IMR-90 (cell line): ENCODE measurements around the gene LYPD6B. TPM values are rescaled to one million over a fixed set of nuclear protein-coding genes. Genes with fewer than 3 reads are reported as not detected.

Source experiments
- ATAC-seq: fragments of 200-7000 bp; cut with Tn5 transposase; 2 replicates; pipeline ENCODE4 v1.9.1; 2020; ENCODE audit warnings: low read depth, mild to moderate bottlenecking, moderate library complexity
- BruUV-seq: library from RNA; stranded (reverse); fragments of 400-500 nt; replicated peaks from 2 replicates; lab custom pipeline; 2021; lab: Mats Ljungman, UMichigan
- CTCF ChIA-PET: fragments of 300-600 bp; formaldehyde crosslinking; extraction: SDS; loops from one replicate; lab custom pipeline; 2021; ENCODE audit warnings: antibody characterized with exemption; lab: Yijun Ruan, JAX
- POLR2A ChIA-PET: fragments of 300-600 bp; sonication (Branson Sonifier 250); formaldehyde crosslinking; loops from one replicate; lab custom pipeline; 2022; ENCODE audit warnings: antibody characterized with exemption; ENCODE audit not compliant: unreplicated experiment; lab: Charles Lee
- DNase-seq: peaks from one replicate; pipeline ENCODE4 v3.0.0; 2013
- H2AFZ ChIP-seq: replicated peaks from 2 replicates; pipeline ENCODE3; 2013; ENCODE audit warnings: low read length, mild to moderate bottlenecking; ENCODE audit not compliant: poor library complexity
- H2AK5ac ChIP-seq: 2 replicates; pipeline ENCODE4 v1.6.1; 2013; ENCODE audit warnings: low read depth, low read length, inconsistent platforms
- H2AK9ac ChIP-seq: replicated peaks from 2 replicates; pipeline ENCODE3; 2013; ENCODE audit warnings: mild to moderate bottlenecking, low read depth, low read length, moderate library complexity; ENCODE audit not compliant: poor library complexity
- H2BK120ac ChIP-seq: 2 replicates; pipeline ENCODE4 v1.6.1; 2013; ENCODE audit warnings: low read depth, low read length, inconsistent platforms
- H2BK15ac ChIP-seq: 3 replicates; pipeline ENCODE4 v1.6.1; 2013; ENCODE audit warnings: low read depth, low read length, inconsistent platforms
- H2BK20ac ChIP-seq: 2 replicates; pipeline ENCODE4 v1.6.1; 2013; ENCODE audit warnings: low read depth, mild to moderate bottlenecking, inconsistent platforms, low read length, moderate library complexity
- H2BK5ac ChIP-seq: 2 replicates; pipeline ENCODE4 v1.6.1; 2013; ENCODE audit warnings: mild to moderate bottlenecking, low read depth, low read length, inconsistent platforms; ENCODE audit not compliant: poor library complexity, severe bottlenecking
- H3K14ac ChIP-seq: replicated peaks from 2 replicates; pipeline ENCODE4 v1.6.1; 2013; ENCODE audit warnings: low read depth, low read length, inconsistent platforms
- H3K18ac ChIP-seq: 2 replicates; pipeline ENCODE4 v1.6.1; 2013; ENCODE audit warnings: low read depth, low read length, control low read depth
- H3K23ac ChIP-seq: 2 replicates; pipeline ENCODE4 v1.6.1; 2013; ENCODE audit warnings: low read depth, low read length, inconsistent platforms
- H3K27ac ChIP-seq: 2 replicates; pipeline ENCODE4 v1.5.1; 2013; ENCODE audit warnings: mild to moderate bottlenecking, control low read depth, low read length; ENCODE audit not compliant: insufficient read depth
- H3K27me3 ChIP-seq: 2 replicates; pipeline ENCODE4 v1.6.1; 2013; ENCODE audit warnings: low read length; ENCODE audit not compliant: control insufficient read depth, insufficient read depth
- H3K36me3 ChIP-seq: 2 replicates; pipeline ENCODE4 v1.6.1; 2013; ENCODE audit warnings: low read length, mixed read lengths; ENCODE audit not compliant: control insufficient read depth, insufficient read depth
- H3K4ac ChIP-seq: 2 replicates; pipeline ENCODE4 v1.6.1; 2013; ENCODE audit warnings: low read depth, low read length, inconsistent platforms
- H3K4me1 ChIP-seq: 2 replicates; pipeline ENCODE4 v1.6.1; 2013; ENCODE audit warnings: low read length, mixed read lengths; ENCODE audit not compliant: control insufficient read depth, insufficient read depth
- H3K4me2 ChIP-seq: 2 replicates; pipeline ENCODE4 v1.6.1; 2013; ENCODE audit warnings: low read depth, mild to moderate bottlenecking, control low read depth, low read length, moderate library complexity
- H3K4me3 ChIP-seq: 2 replicates; pipeline ENCODE4 v1.5.1; 2013; ENCODE audit warnings: low read depth, mild to moderate bottlenecking, control low read depth, low read length, moderate library complexity; ENCODE audit not compliant: insufficient read depth
- H3K56ac ChIP-seq: 2 replicates; pipeline ENCODE4 v1.6.1; 2013; ENCODE audit warnings: low read length, inconsistent platforms; ENCODE audit not compliant: insufficient read depth; ENCODE audit errors: extremely low read depth
- H3K79me1 ChIP-seq, 2 experiments: 2 replicates each; pipeline ENCODE4 v1.6.1; 2013; ENCODE audit warnings: low read length in 2 of 2, inconsistent platforms in 1 of 2, low read depth in 1 of 2
- H3K9ac ChIP-seq: 2 replicates; pipeline ENCODE4 v1.6.1; 2013; ENCODE audit warnings: low read depth, low read length, control low read depth
- H3K9me1 ChIP-seq: 2 replicates; pipeline ENCODE4 v1.6.1; 2013; ENCODE audit warnings: low read length, inconsistent platforms; ENCODE audit not compliant: insufficient read depth
- H3K9me3 ChIP-seq: 2 replicates; pipeline ENCODE4 v1.6.1; 2013; ENCODE audit warnings: low read length; ENCODE audit not compliant: control insufficient read depth, insufficient read depth
- H4K20me1 ChIP-seq: 2 replicates; pipeline ENCODE4 v1.6.1; 2013; ENCODE audit warnings: low read length, inconsistent platforms; ENCODE audit not compliant: insufficient read depth
- H4K5ac ChIP-seq: 2 replicates; pipeline ENCODE4 v1.6.1; 2013; ENCODE audit warnings: mild to moderate bottlenecking, low read depth, low read length, control low read depth
- H4K8ac ChIP-seq, 2 experiments: 2 replicates each; pipeline ENCODE4 v1.6.1; 2013; ENCODE audit warnings: low read depth in 2 of 2, low read length in 2 of 2, control low read depth in 1 of 2, inconsistent platforms in 1 of 2
- H4K91ac ChIP-seq: 2 replicates; pipeline ENCODE4 v1.6.1; 2013; ENCODE audit warnings: low read depth, low read length, inconsistent platforms; ENCODE audit not compliant: insufficient read depth
- CEBPB ChIP-seq: IDR thresholded peaks from 2 replicates; pipeline ENCODE4 v1.6.1; 2012; ENCODE audit warnings: low read depth, low read length, improper control_type of control experiment
- USF2 ChIP-seq: fragments of 150-350 bp; IDR thresholded peaks from 2 replicates; pipeline ENCODE4 v1.6.1; 2017; ENCODE audit warnings: mild to moderate bottlenecking, antibody characterized with exemption, low read length, low read depth
- WGBS, 2 experiments: methylation state at CpG; one replicate each; pipeline versions ENCODE4 v1.1.5 to v1.1.7; 2013; ENCODE audit warnings: missing lambda C conversion rate in 2 of 2; ENCODE audit not compliant: insufficient read length in 1 of 2; ENCODE audit errors: extremely low coverage in 2 of 2; 5-methylcytosine and 5-hydroxymethylcytosine counted together
- dilution Hi-C: fragments of 300-500 bp; cut with HindIII; formaldehyde crosslinking; loops from one replicate; pipeline ENCODE4 v1.14.3; 2018; ENCODE audit warnings: low sequenced_read_pairs; ENCODE audit not compliant: unreplicated experiment
- in situ Hi-C: fragments of 300-500 bp; cut with MboI; formaldehyde crosslinking; loops from 3 replicates; pipeline ENCODE4 v1.14.3; 2019; ENCODE audit warnings: low sequenced_read_pairs, inconsistent platforms, mixed read lengths
- intact Hi-C: fragments of 100-400 bp; cut with micrococcal nuclease; formaldehyde crosslinking; loops from 2 replicates; pipeline ENCODE4 v1.10.0; 2022
- polyA plus RNA-seq, 3 experiments: library from polyadenylated mRNA; depleted of rRNA; stranded (reverse); fragments of >200 nt; gene quantifications; 2 replicates each; pipeline ENCODE4 v1.2.3, GENCODE V29; 2012; ENCODE audit warnings: low replicate concordance in 1 of 3
- total RNA-seq: library from RNA; depleted of rRNA; stranded (reverse); fragments of >200 nt; gene quantifications from 2 replicates; pipeline ENCODE4 v1.2.3, GENCODE V29; 2012

The LYPD6B gene
- total and polyA plus RNA-seq, 2 of the 4 experiments (the other 2 are of a cell fraction) = 0.05 TPM; not detected in 1

GRCh38 chr2:149009576-149010461 is 28.7 kb upstream of the LYPD6B start:
- Histone ChIP-seq H2BK120ac (no peak overlapping the region), H4K20me1 (no peaks in the 10 kb centered on the region), H3K27ac (no peak overlapping the region), H3K4me3 (no peak overlapping the region), H2BK15ac (no peak overlapping the region), H2AFZ (no peak overlapping the region), H3K18ac (no peak overlapping the region), H3K4ac (no peak overlapping the region), H3K27me3 (peaks cover 7% of the 10 kb centered on the region; the same call in 1 of the 2 replicates), H3K4me1 (no peaks in the 10 kb centered on the region), H3K4me2 (no peak overlapping the region), H2AK5ac (no peak overlapping the region), H4K91ac (no peak overlapping the region), H4K8ac (no peak overlapping the region), H3K9ac (no peak overlapping the region), H3K9me3 (no peaks in the 10 kb centered on the region), H2AK9ac (no peak overlapping the region), H3K79me1 (no peaks in the 10 kb centered on the region), H3K14ac (no peak overlapping the region), H2BK5ac (no peak overlapping the region), H3K23ac (no peak overlapping the region), H4K5ac (no peak overlapping the region), H2BK20ac (no peak overlapping the region), H3K56ac (no peak overlapping the region), H3K36me3 (no peaks in the 10 kb centered on the region), H3K9me1 (no peaks in the 10 kb centered on the region)
- dilution Hi-C loops = no loop called here
- BruUV-seq = no TSS peak
- TF ChIP-seq USF2 = no peak
- no peak for TF ChIP-seq CEBPB
- ChIA-PET POLR2A (no interaction called here), CTCF (no interaction called here)
- ATAC-seq = no peak
- WGBS, 2 experiments = 91% methylated on average over 25 of the region's 31 CpGs; no CpG with 5 or more reads in 1 of the 2 experiments
- DNase-seq = no peak
- intact Hi-C loops = no loop called here
- in situ Hi-C loops = no loop called here
